Stomach (tissue), 9 donors: ENCODE measurements around the gene LAMB2. TPM values are rescaled to one million over a fixed set of nuclear protein-coding genes. Genes with fewer than 3 reads are reported as not detected.

ENCODE experiments used
- DNase-seq, 2 donors: peaks; one replicate each; pipeline versions ENCODE4 v3.0.0 to v3.0.0-alpha.2; 2013 to 2019
- H3K27ac ChIP-seq, 5 donors: fragments of 200-600 bp in 4 of 5; sonication (generic) in 4 of 5; one replicate each; pipeline ENCODE4 v1.5.1; 2013 to 2019; ENCODE audit warnings: mild to moderate bottlenecking in 1 of 5, moderate library complexity in 1 of 5
- H3K27me3 ChIP-seq, 3 donors: fragments of 200-600 bp; sonication (generic); one replicate each; pipeline ENCODE4 v1.5.1; 2017 to 2019; ENCODE audit warnings: mixed run types in 1 of 3
- H3K36me3 ChIP-seq, 4 donors: fragments of 200-600 bp; sonication (generic); 1 replicate in 3 of 4; 2 replicates in 1 of 4; pipeline ENCODE4 v1.5.1; 2016 to 2019
- H3K4me1 ChIP-seq, 4 donors: fragments of 200-600 bp; sonication (generic); one replicate each; pipeline ENCODE4 v1.5.1; 2016 to 2019
- H3K4me3 ChIP-seq, 4 donors: fragments of 200-600 bp; sonication (generic) in 3 of 4; one replicate each; pipeline ENCODE4 v1.5.1; 2016 to 2019; ENCODE audit warnings: mild to moderate bottlenecking in 1 of 4
- H3K9me3 ChIP-seq, 4 donors: fragments of 200-600 bp; sonication (generic); one replicate each; pipeline ENCODE4 v1.5.1; 2016 to 2019
- CTCF ChIP-seq, 7 experiments: fragments of 450-650 bp in 4 of 7; fragments of 200-600 bp in 3 of 7; sonication (generic) in 3 of 7; IDR thresholded peaks; one replicate each; pipeline ENCODE4 v1.5.1; 2016 to 2019; ENCODE audit warnings: antibody characterized with exemption in 7 of 7, control low read depth in 2 of 7, mild to moderate bottlenecking in 1 of 7
- EP300 ChIP-seq: sonication (generic); formaldehyde crosslinking; IDR thresholded peaks from one replicate; pipeline ENCODE4 v1.6.1; 2017; ENCODE audit warnings: antibody characterized with exemption
- POLR2A ChIP-seq, 4 donors: fragments of 450-650 bp; IDR thresholded peaks; one replicate each; pipeline ENCODE4 v1.6.1; 2016; ENCODE audit warnings: antibody characterized with exemption in 4 of 4, control low read depth in 2 of 4, mild to moderate bottlenecking in 1 of 4, moderate library complexity in 1 of 4
- POLR2AphosphoS5 ChIP-seq, 3 donors: sonication (generic); formaldehyde crosslinking; IDR thresholded peaks; one replicate each; pipeline ENCODE4 v1.6.1; 2016; ENCODE audit warnings: antibody characterized with exemption in 3 of 3
- WGBS, 5 donors: extraction: QIAGEN DNeasy Blood & Tissue Kit in 3 of 5; methylation state at CpG; one replicate each; pipeline versions ENCODE4 v1.1.5 to v1.1.7; 2013 to 2018; 5-methylcytosine and 5-hydroxymethylcytosine counted together
- intact Hi-C: fragments of 100-400 bp; cut with DNase I; formaldehyde crosslinking; loops from one replicate; pipeline ENCODE4 v1.15.1; 2023; ENCODE audit warnings: low total_unique reads
- polyA plus RNA-seq, 3 donors: library from polyadenylated mRNA; stranded (reverse); fragments of 200-250 nt; gene quantifications; one replicate each; pipeline ENCODE4 v1.2.3, GENCODE V29; 2013
- total RNA-seq, 5 donors: library from RNA; depleted of rRNA; stranded (reverse); fragments of >200 nt; gene quantifications; one replicate each; pipeline versions ENCODE4 v1.1.0 to v1.2.3, GENCODE V29; 2014 to 2016
- donor health status: healthy with polysubstance abuse.
- donor health status: Bipolar disorder and iron deficiency.
- donor health status: healthy.

Gene LAMB2
- total and polyA plus RNA-seq, 8 donors = 195 to 578 (median 324) TPM

- TF ChIP-seq CTCF (IDR thresholded peaks at IDR 0.05) = no peak
- TF ChIP-seq POLR2AphosphoS5 (IDR thresholded peaks at IDR 0.05) = no peak
- TF ChIP-seq EP300 = no peak
- TF ChIP-seq POLR2A (IDR thresholded peaks at IDR 0.05) = no peak
- Histone ChIP-seq H3K36me3 (peaks cover 76 to 82% (median 80%) of the 10 kb centered on the region in 4 donors), H3K9me3 (no peaks in the 10 kb centered on the region), H3K4me1 (peaks cover 18 to 31% (median 27%) of the 10 kb centered on the region in 4 donors), H3K27ac (peak overlapping the region; percentile 87 to 98 (median 96)), H3K27me3 (no peaks in the 10 kb centered on the region), H3K4me3 (peak overlapping the region; percentile 62 to 100 (median 98))
- no peak for DNase-seq
- 0 to 1% (median 0%) methylated on average over 9 of the region's 9 CpGs; no CpG with 5 or more reads in 1 of the 5 donors for WGBS, 5 donors
- intact Hi-C loops = no loop called here
Measured at GRCh38 chr3:49120096-49120437, 12.8 kb downstream of the LAMB2 start.

GRCh38 chr3:49119439-49119838, 13.4 kb downstream of the LAMB2 start:
- H3K27me3 ChIP-seq = no peaks in the 10 kb centered on the region
- H3K36me3 ChIP-seq = peaks cover 76 to 82% (median 80%) of the 10 kb centered on the region in 4 donors
- intact Hi-C loops = no loop called here
- H3K4me1 ChIP-seq = peaks cover 18 to 31% (median 27%) of the 10 kb centered on the region in 4 donors
- no peak for DNase-seq
- peak overlapping the region; percentile 87 to 98 (median 96) for H3K27ac ChIP-seq
- no peak for TF ChIP-seq CTCF (IDR thresholded peaks at IDR 0.05)
- TF ChIP-seq POLR2A (IDR thresholded peaks at IDR 0.05) = no peak
- no peak for TF ChIP-seq EP300
- TF ChIP-seq POLR2AphosphoS5 (IDR thresholded peaks at IDR 0.05) = no peak
- H3K4me3 ChIP-seq = peak overlapping the region; percentile 62 to 100 (median 98)
- 17 to 43% (median 36%) methylated on average over 3 of the region's 3 CpGs for WGBS, 5 donors
- no peaks in the 10 kb centered on the region for H3K9me3 ChIP-seq

- peak overlapping the region in 4 of 5 donors; percentile 87 to 98 (median 96) for H3K27ac ChIP-seq
- H3K4me3 ChIP-seq = peak overlapping the region in 1 of 4 donors; percentile 100
- H3K9me3 ChIP-seq = no peaks in the 10 kb centered on the region
- WGBS, 5 donors = 18 to 55% (median 31%) methylated on average over 10 of the region's 10 CpGs
- H3K27me3 ChIP-seq = no peaks in the 10 kb centered on the region
- no peak for DNase-seq
- H3K4me1 ChIP-seq = peaks cover 18 to 31% (median 27%) of the 10 kb centered on the region in 4 donors
- peaks cover 76 to 82% (median 80%) of the 10 kb centered on the region in 4 donors for H3K36me3 ChIP-seq
- intact Hi-C loops = no loop called here
- no peak for TF ChIP-seq POLR2A (IDR thresholded peaks at IDR 0.05)
- TF ChIP-seq EP300 = no peak
- no peak for TF ChIP-seq CTCF (IDR thresholded peaks at IDR 0.05)
- TF ChIP-seq POLR2AphosphoS5 (IDR thresholded peaks at IDR 0.05) = no peak
Measured at GRCh38 chr3:49119036-49119435, 13.8 kb downstream of the LAMB2 start.

GRCh38 chr3:49112262-49112661, 20.6 kb downstream of the LAMB2 start:
- no peaks in the 10 kb centered on the region for H3K4me1 ChIP-seq
- no peaks in the 10 kb centered on the region for H3K9me3 ChIP-seq
- no peak for DNase-seq
- intact Hi-C loops = no loop called here
- H3K36me3 ChIP-seq = peaks cover 87 to 100% (median 100%) of the 10 kb centered on the region in 4 donors
- H3K27ac ChIP-seq = no peak overlapping the region
- H3K4me3 ChIP-seq = no peak overlapping the region
- H3K27me3 ChIP-seq = no peaks in the 10 kb centered on the region
- TF ChIP-seq POLR2AphosphoS5 (IDR thresholded peaks at IDR 0.05) = no peak
- 81 to 89% (median 85%) methylated on average over 13 to 14 of the region's 14 CpGs for WGBS, 5 donors

GRCh38 chr3:49111347-49111746, 21.5 kb downstream of the LAMB2 start:
- peaks cover 78 to 100% (median 97%) of the 10 kb centered on the region in 4 donors for H3K36me3 ChIP-seq
- no peak overlapping the region for H3K27ac ChIP-seq
- peaks cover 0 to 1% (median 0%) of the 10 kb centered on the region in 4 donors for H3K4me1 ChIP-seq
- intact Hi-C loops = no loop called here
- no peaks in the 10 kb centered on the region for H3K27me3 ChIP-seq
- 44 to 87% (median 77%) methylated on average over 3 to 6 of the region's 6 CpGs for WGBS, 5 donors
- H3K9me3 ChIP-seq = no peaks in the 10 kb centered on the region
- TF ChIP-seq POLR2AphosphoS5 (IDR thresholded peaks at IDR 0.05) (no peak), EP300 (no peak), POLR2A (IDR thresholded peaks at IDR 0.05) (no peak), CTCF (IDR thresholded peaks at IDR 0.05) (no peak)
- no peak overlapping the region for H3K4me3 ChIP-seq
- no peak for DNase-seq
